Neural progenitor cell (in vitro differentiated cells): ENCODE measurements around the gene RAB3IL1. TPM values are rescaled to one million over a fixed set of nuclear protein-coding genes. Genes with fewer than 3 reads are reported as not detected.

Experiments used
- DNase-seq: peaks from one replicate; pipeline ENCODE4 v3.0.0-alpha.2; 2016; ENCODE audit warnings: low spot score
- H2AFZ ChIP-seq: fragments of 200-600 bp; sonication (generic); replicated peaks from 2 replicates; pipeline ENCODE4 v1.6.1; 2016; ENCODE audit warnings: antibody characterized with exemption
- H3F3A ChIP-seq: fragments of 200-600 bp; sonication (generic); 2 replicates; pipeline ENCODE4 v1.6.1; 2016; ENCODE audit warnings: antibody characterized with exemption, low read depth
- H3K27ac ChIP-seq: fragments of 200-600 bp; sonication (generic); 2 replicates; pipeline ENCODE4 v1.5.1; 2016; ENCODE audit warnings: mild to moderate bottlenecking
- H3K27me3 ChIP-seq: fragments of 200-600 bp; sonication (generic); 2 replicates; pipeline ENCODE4 v1.6.1; 2016; ENCODE audit warnings: mild to moderate bottlenecking, moderate library complexity
- H3K36me3 ChIP-seq: fragments of 200-600 bp; sonication (generic); 2 replicates; pipeline ENCODE4 v1.5.1; 2016
- H3K4me1 ChIP-seq: fragments of 200-600 bp; sonication (generic); 2 replicates; pipeline ENCODE4 v1.6.1; 2016; ENCODE audit warnings: mixed run types
- H3K4me2 ChIP-seq: fragments of 200-600 bp; sonication (generic); 2 replicates; pipeline ENCODE4 v1.6.1; 2016
- H3K4me3 ChIP-seq: fragments of 200-600 bp; sonication (generic); 2 replicates; pipeline ENCODE4 v1.5.1; 2016
- H3K79me2 ChIP-seq: fragments of 200-600 bp; sonication (generic); 2 replicates; pipeline ENCODE4 v1.6.1; 2016; ENCODE audit warnings: low read depth
- H3K9ac ChIP-seq: fragments of 200-600 bp; sonication (generic); 2 replicates; pipeline ENCODE4 v1.6.1; 2016
- H3K9me3 ChIP-seq: fragments of 200-600 bp; sonication (generic); 2 replicates; pipeline ENCODE4 v1.5.1; 2016; ENCODE audit warnings: low read depth
- H4K20me1 ChIP-seq: fragments of 200-600 bp; sonication (generic); 2 replicates; pipeline ENCODE4 v1.6.1; 2016; ENCODE audit warnings: low read depth
- H3K27ac Mint-ChIP-seq: 3 replicates; pipeline ENCODE4 v1.8.0; 2021; ENCODE audit warnings: mixed read lengths
- H3K27me3 Mint-ChIP-seq: 2 replicates; pipeline ENCODE4 v1.8.0; 2022; ENCODE audit warnings: low read depth, mild to moderate bottlenecking, inconsistent platforms, moderate library complexity, mixed read lengths; ENCODE audit not compliant: insufficient read depth
- H3K36me3 Mint-ChIP-seq: 3 replicates; pipeline ENCODE4 v1.8.0; 2021; ENCODE audit warnings: mixed read lengths
- H3K4me1 Mint-ChIP-seq: 3 replicates; pipeline ENCODE4 v1.8.0; 2021; ENCODE audit warnings: mixed read lengths
- H3K4me3 Mint-ChIP-seq: 3 replicates; pipeline ENCODE4 v1.8.0; 2021; ENCODE audit warnings: mild to moderate bottlenecking, moderate library complexity, mixed read lengths
- H3K9me3 Mint-ChIP-seq: 3 replicates; pipeline ENCODE4 v1.8.0; 2020; ENCODE audit warnings: mixed read lengths
- CTCF ChIP-seq: fragments of 200-600 bp; sonication (generic); IDR thresholded peaks from 2 replicates; pipeline ENCODE4 v1.5.1; 2017; ENCODE audit warnings: antibody characterized with exemption, mild to moderate bottlenecking
- EZH2 ChIP-seq: fragments of 200-600 bp; sonication (generic); IDR thresholded peaks from 2 replicates; pipeline ENCODE4 v1.6.1; 2017; ENCODE audit warnings: antibody characterized with exemption, mild to moderate bottlenecking, moderate library complexity
- EZH2phosphoT487 ChIP-seq: fragments of 200-600 bp; sonication (generic); IDR thresholded peaks from 2 replicates; pipeline ENCODE4 v1.6.1; 2017; ENCODE audit warnings: antibody characterized with exemption
- total RNA-seq: library from RNA; depleted of rRNA; stranded (reverse); fragments of >200 nt; gene quantifications from 2 replicates; pipeline ENCODE4 v1.2.3, GENCODE V29; 2015; ENCODE audit warnings: low replicate concordance

The RAB3IL1 gene
- total RNA-seq, 1 donor from 2014 or later: 1.4 TPM

- Mint-ChIP-seq H3K4me3 (no peak overlapping the region), H3K4me1 (peaks cover 22% of the 10 kb centered on the region), H3K27ac (no peak overlapping the region), H3K27me3 (peaks cover 8% of the 10 kb centered on the region), H3K9me3 (no peaks in the 10 kb centered on the region), H3K36me3 (peaks cover 13% of the 10 kb centered on the region)
- peaks cover 7% of the 10 kb centered on the region for H3K4me1 ChIP-seq
- peaks cover 8% of the 10 kb centered on the region for H3K27me3 ChIP-seq
- no peak overlapping the region for H3K4me3 ChIP-seq
- no peaks in the 10 kb centered on the region for H3K36me3 ChIP-seq
- no peak for TF ChIP-seq EZH2phosphoT487
- TF ChIP-seq EZH2: no peak
- TF ChIP-seq CTCF: no peak
- peaks cover 21% of the 10 kb centered on the region for H4K20me1 ChIP-seq
- no peak overlapping the region for H2AFZ ChIP-seq
- H3K9ac ChIP-seq: no peak overlapping the region
- peaks cover 26% of the 10 kb centered on the region for H3F3A ChIP-seq
- no peaks in the 10 kb centered on the region for H3K9me3 ChIP-seq
- H3K79me2 ChIP-seq: no peaks in the 10 kb centered on the region
- H3K27ac ChIP-seq: no peak overlapping the region
- no peak overlapping the region for H3K4me2 ChIP-seq
- no peak for DNase-seq
These were observed 50.4 kb downstream of the RAB3IL1 start for GRCh38 chr11:61866958-61867343.

GRCh38 chr11:61866231-61866957, 51.0 kb downstream of the RAB3IL1 start:
- Mint-ChIP-seq H3K27ac (peak overlapping the region; percentile 50), H3K4me3 (no peak overlapping the region), H3K4me1 (peaks cover 24% of the 10 kb centered on the region), H3K27me3 (peaks cover 8% of the 10 kb centered on the region), H3K9me3 (no peaks in the 10 kb centered on the region), H3K36me3 (peaks cover 18% of the 10 kb centered on the region)
- Histone ChIP-seq H3K4me3 (no peak overlapping the region), H3K27me3 (peaks cover 2% of the 10 kb centered on the region), H3F3A (peaks cover 26% of the 10 kb centered on the region), H3K9me3 (no peaks in the 10 kb centered on the region), H3K4me1 (peaks cover 7% of the 10 kb centered on the region), H3K4me2 (no peak overlapping the region), H3K27ac (no peak overlapping the region), H2AFZ (no peak overlapping the region), H3K9ac (no peak overlapping the region), H3K36me3 (no peaks in the 10 kb centered on the region), H4K20me1 (peaks cover 21% of the 10 kb centered on the region), H3K79me2 (no peaks in the 10 kb centered on the region)
- DNase-seq: no peak
- no peak for TF ChIP-seq EZH2
- TF ChIP-seq EZH2phosphoT487: no peak
- TF ChIP-seq CTCF: no peak

- Histone ChIP-seq H3K79me2 (no peaks in the 10 kb centered on the region), H3K9ac (no peak overlapping the region), H3K27me3 (no peaks in the 10 kb centered on the region), H3K27ac (no peak overlapping the region), H3K9me3 (no peaks in the 10 kb centered on the region), H2AFZ (no peak overlapping the region), H3K4me3 (no peak overlapping the region), H3K4me2 (no peak overlapping the region), H4K20me1 (peaks cover 20% of the 10 kb centered on the region), H3K4me1 (peaks cover 6% of the 10 kb centered on the region), H3F3A (peaks cover 23% of the 10 kb centered on the region), H3K36me3 (no peaks in the 10 kb centered on the region)
- Mint-ChIP-seq H3K4me3 (no peak overlapping the region), H3K9me3 (no peaks in the 10 kb centered on the region), H3K4me1 (peaks cover 14% of the 10 kb centered on the region), H3K27ac (no peak overlapping the region), H3K36me3 (peaks cover 25% of the 10 kb centered on the region), H3K27me3 (peaks cover 3% of the 10 kb centered on the region)
- DNase-seq: no peak
- TF ChIP-seq CTCF (no peak), EZH2phosphoT487 (no peak), EZH2 (no peak)
These were observed 52.3 kb downstream of the RAB3IL1 start for GRCh38 chr11:61864814-61865775.
